ENCODE results near the gene INPP4B.

- TF ChIP-seq CTCF (IDR thresholded peaks at IDR 0.05) (no peak), EZH2 (IDR thresholded peaks at IDR 0.05; ENCODE audit: borderline replicate concordance, insufficient read depth, low read depth, low read length, poor library complexity, severe bottlenecking) (no peak)
These were observed 372.7 kb downstream of the INPP4B start for GRCh38 chr4:142473218-142473959.

All from B cell (primary cell).